K562 (cell line): ENCODE results near the gene RRBP1. TPM values are rescaled to one million over a fixed set of nuclear protein-coding genes. Genes with fewer than 3 reads are reported as not detected.
A peak's percentile ranks its signal among the peaks of the same experiment; 100 is the strongest.

Source experiments
- ARID1B ChIP-seq: fragments of 450-650 bp; IDR thresholded peaks from 2 replicates; pipeline ENCODE4 v1.6.1; 2016; ENCODE audit warnings: antibody characterized with exemption, mild to moderate bottlenecking, inconsistent platforms
- HCFC1 ChIP-seq: IDR thresholded peaks from 2 replicates; pipeline ENCODE4 v1.6.1; 2012; ENCODE audit warnings: low read depth, low read length, improper control_type of control experiment
- POLR2AphosphoS5 ChIP-seq: IDR thresholded peaks from 2 replicates; pipeline ENCODE4 v1.6.1; 2011; ENCODE audit warnings: mild to moderate bottlenecking, low read depth, low read length, moderate library complexity; ENCODE audit not compliant: control insufficient read depth, insufficient read depth
- ZFP1 ChIP-seq: fragments of 450-650 bp; formaldehyde crosslinking; IDR thresholded peaks from 2 replicates; pipeline ENCODE4 v1.4.0; 2020; ENCODE audit warnings: mild to moderate bottlenecking, mixed read lengths
- ZFX ChIP-seq: sonication (generic); formaldehyde crosslinking; IDR thresholded peaks from 2 replicates; pipeline ENCODE4 v1.8.0; 2022; ENCODE audit warnings: mild to moderate bottlenecking, missing genetic modification reagents, moderate library complexity
- ZNF124 ChIP-seq: sonication (generic); formaldehyde crosslinking; IDR thresholded peaks from 2 replicates; pipeline ENCODE4 v1.8.1; 2022; ENCODE audit warnings: missing genetic modification reagents
- ZNF766 ChIP-seq: fragments of 200-800 bp; sonication (Bioruptor generic); conservative IDR thresholded peaks from 2 replicates; pipeline ENCODE4 v1.6.1; 2016; ENCODE audit warnings: missing genetic modification characterization, missing compliant biosample characterization
- polyA plus RNA-seq, 8 experiments: library from polyadenylated mRNA; depleted of rRNA in 4 of 8; stranded (reverse) in 5 of 8; unstranded in 3 of 8; fragments of >200 nt; fragmentation: Nextera tagmentation in 2 of 8; fragmentation: Illumina TruSeq in 1 of 8; extraction: Ambion mirVana in 2 of 8; extraction: Trizol in 1 of 8; gene quantifications; 2 replicates each; pipeline versions ENCODE4 v1.2.1 to v1.2.3, GENCODE V29; 2011 to 2014; ENCODE audit warnings: inconsistent platforms in 1 of 8, missing spikeins in 1 of 8
- total RNA-seq, 7 experiments: library from RNA; depleted of rRNA in 6 of 7; stranded (reverse); fragments of >200 nt in 6 of 7; fragmentation: Illumina TruSeq in 2 of 7; extraction: Trizol in 2 of 7; gene quantifications; 2 replicates each; pipeline versions ENCODE4 v1.2.1 to v1.2.3, GENCODE V29; 2011 to 2021; ENCODE audit warnings: low replicate concordance in 1 of 7
- TF ChIP-seq, protein P1 (sequence below): fragments of 450-650 bp; IDR thresholded peaks from 2 replicates; pipeline ENCODE4 v1.6.1; 2016; ENCODE audit warnings: borderline replicate concordance
- TF ChIP-seq, protein P2 (sequence below): fragments of 200-800 bp; sonication (Bioruptor generic); IDR thresholded peaks from 2 replicates; pipeline ENCODE4 v1.6.1; 2017; ENCODE audit warnings: missing genetic modification characterization, missing compliant biosample characterization
- TF ChIP-seq, protein P3 (sequence below): IDR thresholded peaks from 2 replicates; pipeline ENCODE4 v1.6.1; 2012; ENCODE audit warnings: low read depth, low read length, improper control_type of control experiment, borderline replicate concordance

The RRBP1 gene
- total and polyA plus RNA-seq, 9 of the 15 experiments (the other 6 are each of a cell fraction or from before 2014, with no cell fraction given): 0.84 to 32.0 (median 17.6) TPM

DNA sequence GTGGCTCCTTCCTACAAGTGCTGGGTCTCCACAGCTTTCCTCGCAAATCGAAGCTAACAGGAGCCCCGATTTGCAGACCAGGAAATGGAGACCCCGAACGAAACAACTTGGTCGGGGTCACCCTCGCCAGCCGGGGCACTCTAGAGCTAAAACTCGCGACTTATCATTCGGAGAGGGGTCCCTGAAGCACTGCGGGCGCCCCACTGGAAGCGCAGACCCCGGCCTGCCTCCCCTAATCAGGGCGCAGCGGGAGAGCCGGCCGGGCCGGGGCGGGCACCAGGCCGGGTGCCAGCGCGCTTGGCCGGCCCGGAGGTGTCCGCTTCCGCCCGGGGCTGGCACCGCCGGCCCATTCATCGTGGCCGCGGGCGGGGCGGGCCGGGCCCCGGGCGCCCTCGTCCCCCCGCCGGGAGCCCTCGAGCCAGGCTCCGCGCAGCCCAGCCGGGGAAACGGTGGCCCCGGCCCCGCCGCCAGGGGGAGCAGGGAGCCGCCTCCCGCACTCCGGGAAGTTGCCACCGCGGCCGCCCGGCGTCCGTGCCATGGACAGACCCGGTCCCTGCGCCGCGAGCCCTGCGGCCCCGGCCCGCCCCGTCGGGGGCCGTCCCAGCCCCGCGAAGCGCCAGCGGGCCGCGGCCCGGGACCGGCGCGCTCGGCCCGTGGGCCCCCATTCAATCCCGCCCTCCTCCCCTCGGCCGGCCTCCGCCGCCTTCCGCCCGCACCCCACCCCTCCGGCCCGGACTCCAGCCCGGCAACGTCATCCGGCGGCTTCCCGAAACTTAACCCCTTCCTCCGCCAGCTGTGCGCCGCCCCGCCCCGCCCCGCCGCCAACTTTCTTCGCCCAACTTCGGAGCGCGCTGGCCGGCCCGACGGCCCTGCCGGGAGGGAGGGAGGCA lies 961 bp downstream of the RRBP1 start (continued):
- TF ChIP-seq, protein P1, sequence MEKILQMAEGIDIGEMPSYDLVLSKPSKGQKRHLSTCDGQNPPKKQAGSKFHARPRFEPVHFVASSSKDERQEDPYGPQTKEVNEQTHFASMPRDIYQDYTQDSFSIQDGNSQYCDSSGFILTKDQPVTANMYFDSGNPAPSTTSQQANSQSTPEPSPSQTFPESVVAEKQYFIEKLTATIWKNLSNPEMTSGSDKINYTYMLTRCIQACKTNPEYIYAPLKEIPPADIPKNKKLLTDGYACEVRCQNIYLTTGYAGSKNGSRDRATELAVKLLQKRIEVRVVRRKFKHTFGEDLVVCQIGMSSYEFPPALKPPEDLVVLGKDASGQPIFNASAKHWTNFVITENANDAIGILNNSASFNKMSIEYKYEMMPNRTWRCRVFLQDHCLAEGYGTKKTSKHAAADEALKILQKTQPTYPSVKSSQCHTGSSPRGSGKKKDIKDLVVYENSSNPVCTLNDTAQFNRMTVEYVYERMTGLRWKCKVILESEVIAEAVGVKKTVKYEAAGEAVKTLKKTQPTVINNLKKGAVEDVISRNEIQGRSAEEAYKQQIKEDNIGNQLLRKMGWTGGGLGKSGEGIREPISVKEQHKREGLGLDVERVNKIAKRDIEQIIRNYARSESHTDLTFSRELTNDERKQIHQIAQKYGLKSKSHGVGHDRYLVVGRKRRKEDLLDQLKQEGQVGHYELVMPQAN: no peak
- no peak for TF ChIP-seq ZNF124 (CRISPR knock-in tag)
- no peak for TF ChIP-seq ZFX (CRISPR knock-in tag)
- peak; percentile 16; the same call in 1 of the 2 replicates for TF ChIP-seq HCFC1
- no peak for TF ChIP-seq ZNF766 (CRISPR knock-in tag)
- no peak for TF ChIP-seq POLR2AphosphoS5
- TF ChIP-seq ZFP1: no peak
- TF ChIP-seq, protein P2, sequence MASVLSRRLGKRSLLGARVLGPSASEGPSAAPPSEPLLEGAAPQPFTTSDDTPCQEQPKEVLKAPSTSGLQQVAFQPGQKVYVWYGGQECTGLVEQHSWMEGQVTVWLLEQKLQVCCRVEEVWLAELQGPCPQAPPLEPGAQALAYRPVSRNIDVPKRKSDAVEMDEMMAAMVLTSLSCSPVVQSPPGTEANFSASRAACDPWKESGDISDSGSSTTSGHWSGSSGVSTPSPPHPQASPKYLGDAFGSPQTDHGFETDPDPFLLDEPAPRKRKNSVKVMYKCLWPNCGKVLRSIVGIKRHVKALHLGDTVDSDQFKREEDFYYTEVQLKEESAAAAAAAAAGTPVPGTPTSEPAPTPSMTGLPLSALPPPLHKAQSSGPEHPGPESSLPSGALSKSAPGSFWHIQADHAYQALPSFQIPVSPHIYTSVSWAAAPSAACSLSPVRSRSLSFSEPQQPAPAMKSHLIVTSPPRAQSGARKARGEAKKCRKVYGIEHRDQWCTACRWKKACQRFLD (CRISPR knock-in tag): no peak
- TF ChIP-seq, protein P3, sequence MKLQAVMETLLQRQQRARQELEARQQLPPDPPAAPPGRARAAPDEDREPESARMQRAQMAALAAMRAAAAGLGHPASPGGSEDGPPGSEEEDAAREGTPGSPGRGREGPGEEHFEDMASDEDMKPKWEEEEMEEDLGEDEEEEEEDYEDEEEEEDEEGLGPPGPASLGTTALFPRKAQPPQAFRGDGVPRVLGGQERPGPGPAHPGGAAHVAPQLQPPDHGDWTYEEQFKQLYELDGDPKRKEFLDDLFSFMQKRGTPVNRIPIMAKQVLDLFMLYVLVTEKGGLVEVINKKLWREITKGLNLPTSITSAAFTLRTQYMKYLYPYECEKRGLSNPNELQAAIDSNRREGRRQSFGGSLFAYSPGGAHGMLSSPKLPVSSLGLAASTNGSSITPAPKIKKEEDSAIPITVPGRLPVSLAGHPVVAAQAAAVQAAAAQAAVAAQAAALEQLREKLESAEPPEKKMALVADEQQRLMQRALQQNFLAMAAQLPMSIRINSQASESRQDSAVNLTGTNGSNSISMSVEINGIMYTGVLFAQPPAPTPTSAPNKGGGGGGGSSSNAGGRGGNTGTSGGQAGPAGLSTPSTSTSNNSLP: no peak
- no peak for TF ChIP-seq ARID1B
